ENCODE results near the gene TMPRSS4. TPM values are rescaled to one million over a fixed set of nuclear protein-coding genes. Genes with fewer than 3 reads are reported as not detected.

TMPRSS4 gene
- total RNA-seq, 1 experiment from 2014 or later = not detected

- H3K27me3 Mint-ChIP-seq (ENCODE audit: low read depth) = peaks cover 94% of the 10 kb centered on the region
- Histone ChIP-seq H3K4ac (ENCODE audit: low read depth, low read length) (no peak overlapping the region), H3K27ac (ENCODE audit: insufficient read length, low read depth, low read length) (no peak overlapping the region), H2BK20ac (ENCODE audit: low read depth, low read length, poor library complexity, severe bottlenecking) (no peak overlapping the region), H3T11ph (ENCODE audit: low read length) (no peak overlapping the region), H2BK5ac (ENCODE audit: insufficient read length, low read length) (no peak overlapping the region), H4K8ac (replicated peaks; ENCODE audit: insufficient read length, low read depth, low read length) (no peak overlapping the region), H4K91ac (ENCODE audit: insufficient read length, low read depth, low read length) (no peak overlapping the region), H3K23ac (ENCODE audit: insufficient read length, low read depth, low read length) (no peak overlapping the region), H4K5ac (ENCODE audit: insufficient read length, low read depth, low read length) (no peak overlapping the region), H2BK120ac (ENCODE audit: low read depth, low read length, poor library complexity, severe bottlenecking) (no peak overlapping the region), H2BK12ac (ENCODE audit: insufficient read length, low read depth, low read length) (no peak overlapping the region), H2BK15ac (ENCODE audit: low read depth, low read length) (no peak overlapping the region), H3K4me1 (ENCODE audit: insufficient read depth, low read length) (peaks cover 11% of the 10 kb centered on the region), H3K23me2 (ENCODE audit: insufficient read length, low read depth, low read length, poor library complexity, severe bottlenecking) (peaks cover 22% of the 10 kb centered on the region), H3K14ac (ENCODE audit: insufficient read depth, low read length) (no peak overlapping the region), H2AFZ (ENCODE audit: low read length) (no peak overlapping the region), H3K9me3 (ENCODE audit: control insufficient read depth, low read depth, low read length) (no peaks in the 10 kb centered on the region), H3K18ac (ENCODE audit: insufficient read length, low read depth, low read length) (no peak overlapping the region), H2AK5ac (ENCODE audit: insufficient read length, low read length) (no peak overlapping the region), H4K20me1 (ENCODE audit: control insufficient read depth, insufficient read depth, insufficient read length) (no peaks in the 10 kb centered on the region), H3K79me2 (ENCODE audit: insufficient read depth, low read length) (no peaks in the 10 kb centered on the region), H3K56ac (ENCODE audit: insufficient read length, low read depth, low read length) (no peak overlapping the region), H3K4me2 (ENCODE audit: insufficient read depth, insufficient read length, low read length) (peak overlapping the region; percentile 85), H3K9ac (ENCODE audit: extremely low read depth, insufficient read length, low read length) (no peak overlapping the region), H3K27me3 (ENCODE audit: insufficient read depth, low read length) (peaks cover 56% of the 10 kb centered on the region), H3K79me1 (ENCODE audit: insufficient read depth, low read depth, low read length, poor library complexity, severe bottlenecking) (no peaks in the 10 kb centered on the region)
- H3K27ac Mint-ChIP-seq = no peak overlapping the region
- no peak for TF ChIP-seq CTCF (conservative IDR thresholded peaks at IDR 0.05)
- peak overlapping the region in 1 of 2 experiments; percentile 83; a peak in 3 of 5 replicates for H3K4me3 Mint-ChIP-seq
- H3K9me3 Mint-ChIP-seq = no peaks in the 10 kb centered on the region; a peak in 2 of 5 replicates
- H3K36me3 Mint-ChIP-seq (ENCODE audit: insufficient read depth in 1 of 3, low read depth in 3 of 3) = no peaks in the 10 kb centered on the region; a peak in 1 of 7 replicates
- DNase-seq = no peak
- WGBS (ENCODE audit: extremely low coverage, insufficient read length, low lambda C conversion rate) = no CpG with 5 or more reads among the region's 5 CpGs
- peaks cover 47 to 66% of the 10 kb centered on the region in 2 experiments for H3K4me1 Mint-ChIP-seq
These were observed 74.6 kb downstream of the TMPRSS4 start for GRCh38 chr11:118151431-118151830.
